ENCODE results near the gene BIN1.

Gene BIN1

GRCh38 chr2:127076290-127076689 is 30.7 kb downstream of the BIN1 start:
- Mint-ChIP-seq H3K9me3 (no peaks in the 10 kb centered on the region), H3K4me1 (peaks cover 57 to 73% of the 10 kb centered on the region in 2 donors)
- no peak for DNase-seq

GRCh38 chr2:127075821-127076220 is 31.1 kb downstream of the BIN1 start:
- H3K27ac Mint-ChIP-seq: peak overlapping the region; percentile 66
- no peak overlapping the region for H3K4me3 Mint-ChIP-seq
- H3K36me3 Mint-ChIP-seq: peaks cover 18 to 33% of the 10 kb centered on the region in 2 donors
- DNase-seq (no peak), ATAC-seq (replicated peaks) (no peak)
- H3K9me3 Mint-ChIP-seq: no peaks in the 10 kb centered on the region
- H3K4me1 Mint-ChIP-seq: peaks cover 58 to 68% of the 10 kb centered on the region in 2 donors
- no peaks in the 10 kb centered on the region for H3K27me3 Mint-ChIP-seq

More at GRCh38 chr2:127076290-127076689, 30.7 kb downstream of the BIN1 start:
- H3K4me3 Mint-ChIP-seq: no peak overlapping the region
- no peaks in the 10 kb centered on the region for H3K27me3 Mint-ChIP-seq
- ATAC-seq (replicated peaks): no peak
- peaks cover 18 to 29% of the 10 kb centered on the region in 2 donors for H3K36me3 Mint-ChIP-seq
- peak overlapping the region; percentile 66 for H3K27ac Mint-ChIP-seq

- Mint-ChIP-seq H3K27ac (peak overlapping the region; percentile 71), H3K4me1 (peaks cover 58 to 63% of the 10 kb centered on the region in 2 donors), H3K9me3 (no peaks in the 10 kb centered on the region), H3K36me3 (peaks cover 18 to 42% of the 10 kb centered on the region in 2 donors), H3K4me3 (no peak overlapping the region), H3K27me3 (no peaks in the 10 kb centered on the region)
- DNase-seq (no peak), ATAC-seq (replicated peaks) (peak in 1 of 2 donors; percentile 46)
These were observed 32.0 kb downstream of the BIN1 start for GRCh38 chr2:127074936-127075335.

GRCh38 chr2:127074358-127074757 is 32.6 kb downstream of the BIN1 start:
- Mint-ChIP-seq H3K9me3 (no peaks in the 10 kb centered on the region), H3K4me3 (no peak overlapping the region), H3K36me3 (peaks cover 19 to 48% of the 10 kb centered on the region in 2 donors), H3K4me1 (peaks cover 55 to 63% of the 10 kb centered on the region in 2 donors), H3K27ac (peak overlapping the region; percentile 84), H3K27me3 (no peaks in the 10 kb centered on the region)
- DNase-seq (no peak), ATAC-seq (replicated peaks) (no peak)

GRCh38 chr2:127072970-127073369 is 34.0 kb downstream of the BIN1 start:
- no peak for DNase-seq
- peaks cover 24 to 57% of the 10 kb centered on the region in 2 donors for H3K36me3 Mint-ChIP-seq
- no peaks in the 10 kb centered on the region for H3K27me3 Mint-ChIP-seq
- peaks cover 51 to 60% of the 10 kb centered on the region in 2 donors for H3K4me1 Mint-ChIP-seq
- ATAC-seq (replicated peaks): no peak
- no peak overlapping the region for H3K4me3 Mint-ChIP-seq
- H3K27ac Mint-ChIP-seq: no peak overlapping the region
- H3K9me3 Mint-ChIP-seq: no peaks in the 10 kb centered on the region

- DNase-seq (no peak), ATAC-seq (replicated peaks) (no peak)
- Mint-ChIP-seq H3K4me3 (no peak overlapping the region), H3K4me1 (peaks cover 51 to 60% of the 10 kb centered on the region in 2 donors), H3K27me3 (no peaks in the 10 kb centered on the region), H3K36me3 (peaks cover 29 to 63% of the 10 kb centered on the region in 2 donors), H3K27ac (no peak overlapping the region), H3K9me3 (no peaks in the 10 kb centered on the region)
These were observed 34.6 kb downstream of the BIN1 start for GRCh38 chr2:127072396-127072795.

- H3K4me1 Mint-ChIP-seq: peaks cover 48 to 56% of the 10 kb centered on the region in 2 donors
- DNase-seq: no peak
- H3K9me3 Mint-ChIP-seq: no peaks in the 10 kb centered on the region
- H3K4me3 Mint-ChIP-seq: no peak overlapping the region
- no peak for ATAC-seq (replicated peaks)
- H3K36me3 Mint-ChIP-seq: peaks cover 32 to 60% of the 10 kb centered on the region in 2 donors
- H3K27me3 Mint-ChIP-seq: no peaks in the 10 kb centered on the region
- H3K27ac Mint-ChIP-seq: no peak overlapping the region
These were observed 35.0 kb downstream of the BIN1 start for GRCh38 chr2:127071901-127072328.

- ATAC-seq (replicated peaks): no peak
- DNase-seq: no peak
- Mint-ChIP-seq H3K4me1 (peaks cover 45 to 54% of the 10 kb centered on the region in 2 donors), H3K27me3 (no peaks in the 10 kb centered on the region), H3K9me3 (no peaks in the 10 kb centered on the region), H3K4me3 (no peak overlapping the region), H3K36me3 (peaks cover 30 to 62% of the 10 kb centered on the region in 2 donors), H3K27ac (peak overlapping the region; percentile 40)
These were observed 36.7 kb downstream of the BIN1 start for GRCh38 chr2:127070221-127070620.

GRCh38 chr2:127069536-127069935 is 37.4 kb downstream of the BIN1 start:
- DNase-seq (no peak), ATAC-seq (replicated peaks) (no peak)
- Mint-ChIP-seq H3K4me3 (no peak overlapping the region), H3K36me3 (peaks cover 30 to 60% of the 10 kb centered on the region in 2 donors), H3K27me3 (no peaks in the 10 kb centered on the region), H3K9me3 (no peaks in the 10 kb centered on the region), H3K27ac (peak overlapping the region; percentile 40), H3K4me1 (peaks cover 41 to 54% of the 10 kb centered on the region in 2 donors)

GRCh38 chr2:127069003-127069402 is 38.0 kb downstream of the BIN1 start:
- H3K27ac Mint-ChIP-seq: no peak overlapping the region
- peaks cover 29 to 57% of the 10 kb centered on the region in 2 donors for H3K36me3 Mint-ChIP-seq
- H3K4me1 Mint-ChIP-seq: peaks cover 40 to 53% of the 10 kb centered on the region in 2 donors
- DNase-seq: no peak
- no peaks in the 10 kb centered on the region for H3K27me3 Mint-ChIP-seq
- no peak overlapping the region for H3K4me3 Mint-ChIP-seq
- no peak for ATAC-seq (replicated peaks)
- no peaks in the 10 kb centered on the region for H3K9me3 Mint-ChIP-seq

- Mint-ChIP-seq H3K9me3 (no peaks in the 10 kb centered on the region), H3K27me3 (no peaks in the 10 kb centered on the region), H3K4me3 (no peak overlapping the region), H3K27ac (no peak overlapping the region), H3K36me3 (peaks cover 27 to 56% of the 10 kb centered on the region in 2 donors), H3K4me1 (peaks cover 37 to 51% of the 10 kb centered on the region in 2 donors)
- ATAC-seq (replicated peaks) (no peak), DNase-seq (no peak)
These were observed 38.6 kb downstream of the BIN1 start for GRCh38 chr2:127068351-127068741.

GRCh38 chr2:127067620-127068350 is 39.2 kb downstream of the BIN1 start:
- H3K27me3 Mint-ChIP-seq: no peaks in the 10 kb centered on the region
- H3K4me3 Mint-ChIP-seq: no peak overlapping the region
- H3K4me1 Mint-ChIP-seq: peaks cover 37 to 51% of the 10 kb centered on the region in 2 donors
- no peaks in the 10 kb centered on the region for H3K9me3 Mint-ChIP-seq
- peak; percentile 49 for DNase-seq
- peak; percentile 30 to 55 for ATAC-seq (replicated peaks)
- H3K36me3 Mint-ChIP-seq: peaks cover 27 to 58% of the 10 kb centered on the region in 2 donors
- H3K27ac Mint-ChIP-seq: no peak overlapping the region

GRCh38 chr2:127066942-127067341 is 40.0 kb downstream of the BIN1 start:
- Mint-ChIP-seq H3K9me3 (no peaks in the 10 kb centered on the region), H3K4me1 (peaks cover 34 to 51% of the 10 kb centered on the region in 2 donors), H3K4me3 (no peak overlapping the region), H3K27ac (no peak overlapping the region), H3K27me3 (no peaks in the 10 kb centered on the region), H3K36me3 (peaks cover 29 to 59% of the 10 kb centered on the region in 2 donors)
- ATAC-seq (replicated peaks) (no peak), DNase-seq (no peak)

GRCh38 chr2:127065940-127066318 is 41.0 kb downstream of the BIN1 start:
- no peak overlapping the region for H3K27ac Mint-ChIP-seq
- DNase-seq (no peak), ATAC-seq (replicated peaks) (no peak)
- H3K4me3 Mint-ChIP-seq: no peak overlapping the region
- H3K27me3 Mint-ChIP-seq: no peaks in the 10 kb centered on the region
- peaks cover 32 to 51% of the 10 kb centered on the region in 2 donors for H3K4me1 Mint-ChIP-seq
- no peaks in the 10 kb centered on the region for H3K9me3 Mint-ChIP-seq
- H3K36me3 Mint-ChIP-seq: peaks cover 34 to 63% of the 10 kb centered on the region in 2 donors

GRCh38 chr2:127065299-127065939 is 41.5 kb downstream of the BIN1 start:
- no peaks in the 10 kb centered on the region for H3K27me3 Mint-ChIP-seq
- H3K36me3 Mint-ChIP-seq: peaks cover 35 to 59% of the 10 kb centered on the region in 2 donors
- H3K4me1 Mint-ChIP-seq: peaks cover 27 to 51% of the 10 kb centered on the region in 2 donors
- no peaks in the 10 kb centered on the region for H3K9me3 Mint-ChIP-seq
- no peak for ATAC-seq (replicated peaks)
- peak overlapping the region; percentile 70 for H3K27ac Mint-ChIP-seq
- H3K4me3 Mint-ChIP-seq: peak overlapping the region; percentile 33 to 39
- no peak for DNase-seq

All from stimulated activated naive B cell treated with anti-CD40 and anti-IgM and Interleukin-4, amounts not matched to agents 10 μg/mL and 1 μg/mL and 100 μg/mL, for 72 hours (primary cell).